SK-N-SH treated with all-trans-retinoic acid at 6 μM for 48 hours (cell line): ENCODE data around the gene ADK.

ENCODE experiments used
- ATAC-seq: fragments of 200-7000 bp; cut with Tn5 transposase; 3 replicates; pipeline ENCODE4 v1.9.1; 2020; ENCODE audit warnings: mild to moderate bottlenecking, moderate library complexity
- ARNTL ChIP-seq: fragments of 450-650 bp; formaldehyde crosslinking; IDR thresholded peaks from 2 replicates; pipeline ENCODE4 v1.5.0; 2020; ENCODE audit warnings: low read depth, mild to moderate bottlenecking, moderate library complexity, borderline replicate concordance
- CREB5 ChIP-seq: fragments of 250-450 bp; sonication (Bioruptor Pico); IDR thresholded peaks from 2 replicates; pipeline ENCODE4 v1.5.1; 2020; ENCODE audit warnings: low read depth, mild to moderate bottlenecking, moderate library complexity
- CSDC2 ChIP-seq: fragments of 250-450 bp; sonication (Bioruptor Pico); IDR thresholded peaks from 2 replicates; pipeline ENCODE4 v1.5.0; 2020; ENCODE audit warnings: mild to moderate bottlenecking, moderate library complexity
- CSRNP3 ChIP-seq: fragments of 250-450 bp; sonication (Bioruptor Pico); IDR thresholded peaks from 2 replicates; pipeline ENCODE4 v1.5.1; 2021; ENCODE audit warnings: mild to moderate bottlenecking, moderate library complexity
- ESRRG ChIP-seq: fragments of 250-450 bp; sonication (Bioruptor Pico); IDR thresholded peaks from 2 replicates; pipeline ENCODE4 v1.6.1; 2021; ENCODE audit warnings: mild to moderate bottlenecking
- ISL1 ChIP-seq: fragments of 250-450 bp; sonication (Bioruptor Pico); IDR thresholded peaks from 2 replicates; pipeline ENCODE4 v2.1.2; 2022; ENCODE audit warnings: mild to moderate bottlenecking, moderate library complexity
- PATZ1 ChIP-seq: fragments of 250-450 bp; sonication (Bioruptor Pico); IDR thresholded peaks from 2 replicates; pipeline ENCODE4 v1.8.0; 2020; ENCODE audit warnings: mild to moderate bottlenecking, moderate library complexity, borderline replicate concordance
- POU6F1 ChIP-seq: fragments of 250-450 bp; sonication (Bioruptor Pico); IDR thresholded peaks from 2 replicates; pipeline ENCODE4 v1.8.0; 2021; ENCODE audit warnings: low read depth, mild to moderate bottlenecking, moderate library complexity, borderline replicate concordance
- PPARA ChIP-seq: fragments of 250-450 bp; sonication (Bioruptor Pico); IDR thresholded peaks from 2 replicates; pipeline ENCODE4 v1.5.0; 2020; ENCODE audit warnings: mild to moderate bottlenecking, borderline replicate concordance
- RARB ChIP-seq: fragments of 250-450 bp; sonication (Bioruptor Pico); IDR thresholded peaks from 2 replicates; pipeline ENCODE4 v1.8.0; 2021; ENCODE audit warnings: mild to moderate bottlenecking, moderate library complexity
- SNAI2 ChIP-seq: fragments of 250-450 bp; sonication (Bioruptor Pico); IDR thresholded peaks from 2 replicates; pipeline ENCODE4 v1.5.0; 2020; ENCODE audit warnings: mild to moderate bottlenecking, moderate library complexity
- TSHZ2 ChIP-seq: fragments of 250-450 bp; sonication (Bioruptor Pico); IDR thresholded peaks from 2 replicates; pipeline ENCODE4 v1.5.0; 2020; ENCODE audit warnings: mild to moderate bottlenecking, moderate library complexity
- ZC3H10 ChIP-seq: fragments of 250-450 bp; sonication (Bioruptor Pico); IDR thresholded peaks from 2 replicates; pipeline ENCODE4 v1.5.1; 2021; ENCODE audit warnings: mild to moderate bottlenecking, moderate library complexity
- ZFP3 ChIP-seq: fragments of 250-450 bp; sonication (Bioruptor Pico); IDR thresholded peaks from 2 replicates; pipeline ENCODE4 v1.5.0; 2020; ENCODE audit warnings: mild to moderate bottlenecking, moderate library complexity
- ZNF565 ChIP-seq: fragments of 450-650 bp; formaldehyde crosslinking; conservative IDR thresholded peaks from 2 replicates; pipeline ENCODE4 v1.5.0; 2020; ENCODE audit warnings: low read depth, mild to moderate bottlenecking, moderate library complexity
- ZNF70 ChIP-seq: fragments of 450-650 bp; formaldehyde crosslinking; IDR thresholded peaks from 2 replicates; pipeline ENCODE4 v1.5.0; 2020; ENCODE audit warnings: mild to moderate bottlenecking, moderate library complexity

ADK gene

GRCh38 chr10:74382663-74383062 is 231.6 kb downstream of the ADK start:
- no peak for TF ChIP-seq PATZ1 (CRISPR knock-in tag)
- TF ChIP-seq ZNF70 (CRISPR knock-in tag), result no peak
- no peak for TF ChIP-seq POU6F1 (CRISPR knock-in tag)
- TF ChIP-seq TSHZ2, result no peak
- TF ChIP-seq CREB5 (CRISPR knock-in tag), result no peak
- no peak for TF ChIP-seq ARNTL
- no peak for TF ChIP-seq PPARA
- TF ChIP-seq SNAI2 (CRISPR knock-in tag), result no peak
- no peak for TF ChIP-seq ZC3H10
- TF ChIP-seq CSRNP3 (CRISPR knock-in tag), result no peak
- TF ChIP-seq RARB (CRISPR knock-in tag), result no peak
- TF ChIP-seq ISL1, result no peak
- ATAC-seq, result no peak

- ATAC-seq, result no peak
- TF ChIP-seq ZNF70 (CRISPR knock-in tag) (no peak), SNAI2 (CRISPR knock-in tag) (no peak)
- TF ChIP-seq, all 23 proteins: peak for 0
These were observed 232.6 kb downstream of the ADK start for GRCh38 chr10:74383642-74384041.

GRCh38 chr10:74384615-74385183 is 233.7 kb downstream of the ADK start:
- no peak for ATAC-seq
- no peak for TF ChIP-seq RARB (CRISPR knock-in tag)
- no peak for TF ChIP-seq TSHZ2
- TF ChIP-seq PATZ1 (CRISPR knock-in tag), result no peak
- no peak for TF ChIP-seq ISL1
- TF ChIP-seq ZFP3, result no peak
- TF ChIP-seq CSRNP3 (CRISPR knock-in tag), result no peak
- TF ChIP-seq ZNF70 (CRISPR knock-in tag), result no peak
- TF ChIP-seq CREB5 (CRISPR knock-in tag), result no peak
- TF ChIP-seq ESRRG (CRISPR knock-in tag), result no peak
- TF ChIP-seq ZNF565, result no peak
- no peak for TF ChIP-seq SNAI2 (CRISPR knock-in tag)
- TF ChIP-seq POU6F1 (CRISPR knock-in tag), result no peak
- no peak for TF ChIP-seq CSDC2 (CRISPR knock-in tag)
